ENCODE results near the gene POGZ.

- TF ChIP-seq POLR2A (IDR thresholded peaks at IDR 0.05): no peak
- no peak for TF ChIP-seq CTCF (IDR thresholded peaks at IDR 0.05)
These were observed 47.4 kb downstream of the POGZ start for GRCh38 chr1:151411884-151412283.
